PC-9 (cell line): ENCODE data around the gene IFRD2. TPM values are rescaled to one million over a fixed set of nuclear protein-coding genes. Genes with fewer than 3 reads are reported as not detected.

Source experiments
- BruUV-seq: library from RNA; stranded (reverse); fragments of 400-500 nt; replicated peaks from 2 replicates; lab custom pipeline; 2021; lab: Mats Ljungman, UMichigan
- CTCF ChIA-PET: fragments of 300-600 bp; sonication (Branson Sonifier 250); formaldehyde crosslinking; loops from one replicate; lab custom pipeline; 2022; ENCODE audit warnings: antibody characterized with exemption; lab: Charles Lee
- POLR2A ChIA-PET: fragments of 300-600 bp; sonication (Branson Sonifier 250); formaldehyde crosslinking; loops from one replicate; lab custom pipeline; 2022; ENCODE audit warnings: antibody characterized with exemption; ENCODE audit not compliant: unreplicated experiment; lab: Charles Lee
- DNase-seq, 2 experiments: peaks; one replicate each; pipeline versions ENCODE4 v3.0.0 to v3.0.0-alpha.2; 2015 to 2022; ENCODE audit warnings: mixed read lengths in 1 of 2
- H2AFZ ChIP-seq: fragments of 200-600 bp; sonication (generic); 2 replicates; pipeline ENCODE4 v1.8.1; 2017; ENCODE audit warnings: antibody characterized with exemption
- H3F3A ChIP-seq: fragments of 200-600 bp; sonication (generic); 2 replicates; pipeline ENCODE4 v1.8.1; 2017; ENCODE audit warnings: antibody characterized with exemption, mild to moderate bottlenecking, low read depth; ENCODE audit not compliant: insufficient read depth
- H3K27ac ChIP-seq: fragments of 200-600 bp; sonication (generic); 2 replicates; pipeline ENCODE4 v1.6.1; 2016; ENCODE audit warnings: mixed run types
- H3K27me3 ChIP-seq: fragments of 200-600 bp; sonication (generic); 2 replicates; pipeline ENCODE4 v1.6.1; 2016; ENCODE audit warnings: low read depth, mixed run types; ENCODE audit not compliant: insufficient read depth
- H3K36me3 ChIP-seq: fragments of 200-600 bp; sonication (generic); 2 replicates; pipeline ENCODE4 v1.6.1; 2016; ENCODE audit warnings: low read depth, mixed run types
- H3K4me1 ChIP-seq: fragments of 200-600 bp; sonication (generic); replicated peaks from 2 replicates; pipeline ENCODE4 v1.6.1; 2016; ENCODE audit warnings: mixed run types; ENCODE audit not compliant: insufficient read depth
- H3K4me2 ChIP-seq: fragments of 200-600 bp; sonication (generic); 2 replicates; pipeline ENCODE4 v1.6.1; 2017; ENCODE audit warnings: mixed run types
- H3K4me3 ChIP-seq: fragments of 200-600 bp; sonication (generic); 2 replicates; pipeline ENCODE4 v1.6.1; 2016; ENCODE audit warnings: mixed run types
- H3K79me2 ChIP-seq: fragments of 200-600 bp; sonication (generic); 2 replicates; pipeline ENCODE4 v1.6.1; 2017; ENCODE audit warnings: low read depth, mixed run types
- H3K9me2 ChIP-seq: fragments of 200-600 bp; sonication (generic); 2 replicates; pipeline ENCODE4 v1.8.1; 2017; ENCODE audit warnings: mild to moderate bottlenecking; ENCODE audit not compliant: insufficient read depth
- H3K9me3 ChIP-seq: fragments of 200-600 bp; sonication (generic); 2 replicates; pipeline ENCODE4 v1.8.1; 2016; ENCODE audit warnings: low read depth; ENCODE audit not compliant: insufficient read depth
- H4K20me1 ChIP-seq: fragments of 200-600 bp; sonication (generic); 2 replicates; pipeline ENCODE4 v1.8.1; 2017; ENCODE audit not compliant: insufficient read depth
- EZH2 ChIP-seq: fragments of 200-600 bp; sonication (generic); IDR thresholded peaks from 2 replicates; pipeline ENCODE4 v1.8.0; 2017; ENCODE audit warnings: antibody characterized with exemption, low read depth
- intact Hi-C: fragments of 100-400 bp; cut with micrococcal nuclease; formaldehyde crosslinking; loops from one replicate; pipeline ENCODE4 v1.10.0; 2022; ENCODE audit not compliant: unreplicated experiment
- total RNA-seq: library from RNA; stranded (reverse); gene quantifications from 2 replicates; pipeline ENCODE4 v1.2.3, GENCODE V29; 2021
- TF ChIP-seq, protein P1 (sequence below): fragments of 200-600 bp; sonication (generic); conservative IDR thresholded peaks from 2 replicates; pipeline ENCODE4 v1.6.1; 2017; ENCODE audit warnings: mixed run types, antibody characterized with exemption, mild to moderate bottlenecking, moderate library complexity

IFRD2 gene
- total RNA-seq, 1 experiment from 2014 or later: 93.1 TPM

DNA sequence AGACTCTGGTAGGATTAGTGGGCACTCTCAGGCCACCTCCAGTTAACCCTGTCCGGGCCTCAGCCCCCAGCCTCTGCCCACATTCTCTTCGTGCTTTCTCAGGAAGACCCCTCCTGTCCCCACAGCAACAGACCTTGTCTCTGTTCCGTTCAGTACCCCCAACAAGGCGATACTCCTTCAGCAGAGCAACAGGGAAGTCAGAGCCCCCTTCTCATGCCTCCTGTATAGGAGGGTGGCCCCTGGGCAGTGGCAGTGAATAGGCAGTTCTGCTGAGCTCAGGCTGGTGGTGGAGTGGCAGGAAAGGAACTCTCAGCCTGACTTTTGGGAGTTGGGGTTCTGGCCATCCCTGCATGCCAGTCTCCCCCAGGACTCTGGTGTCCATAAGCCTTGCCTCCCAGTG is 22.8 kb downstream of the IFRD2 start:
- CTCF ChIA-PET: interaction anchor here (0.6 to 0.7 kb wide), 3 partner anchors 47 to 1022 kb away, joined by 3 to 8 read pairs (median 6); no protein-coding TSS in a partner anchor
- TSS peak; percentile 51 for BruUV-seq

DNA sequence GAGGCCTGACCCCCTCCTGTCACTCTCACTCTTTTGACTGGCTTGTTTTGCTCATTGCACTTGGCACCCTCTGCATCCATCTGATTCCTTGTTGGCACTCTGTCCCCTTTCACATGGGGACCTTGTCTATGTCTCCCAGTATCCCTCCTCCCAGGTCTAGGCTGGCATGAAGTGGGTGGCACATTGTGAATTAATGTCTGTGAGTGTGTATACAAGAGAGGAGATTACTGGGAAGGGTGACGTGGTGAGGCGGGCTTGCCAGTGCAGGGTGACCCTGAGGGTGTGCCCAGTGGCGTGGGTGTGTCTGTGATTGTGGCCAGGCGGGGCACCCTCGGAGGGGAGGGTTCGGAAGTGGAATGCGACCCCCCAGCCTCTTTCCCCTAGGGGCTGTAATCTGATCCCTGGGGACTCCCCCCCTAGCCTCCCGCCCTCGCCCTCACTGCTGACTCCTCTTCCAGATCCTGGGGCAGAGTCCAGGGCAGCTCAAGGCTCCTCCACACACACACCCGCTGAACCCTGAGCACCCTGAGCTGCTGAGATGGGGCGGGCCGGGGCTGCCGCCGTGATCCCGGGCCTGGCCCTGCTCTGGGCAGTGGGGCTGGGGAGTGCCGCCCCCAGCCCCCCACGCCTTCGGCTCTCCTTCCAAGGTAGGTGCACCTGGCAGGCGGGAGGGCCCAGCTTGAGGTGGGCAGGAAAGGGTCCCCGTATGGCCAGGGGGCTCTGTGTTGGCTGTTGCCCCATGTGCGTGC is 23.4 kb downstream of the IFRD2 start, which contains the start of gene SEMA3B:
SEMA3B (plus strand) TSS at position 445 of the 749 bp plus-strand sequence; CDS start at position 539, 94 bp downstream.
- Histone ChIP-seq H3K79me2 (peaks cover 15% of the 10 kb centered on the region), H2AFZ (no peak within 1 kb of the TSS), H3K4me3 (peak within 1 kb of the TSS; percentile 56; the same call in 1 of the 2 replicates), H3K4me2 (peak within 1 kb of the TSS; percentile 92), H3K27me3 (no peaks in the 10 kb centered on the region), H3F3A (peaks cover 46% of the 10 kb centered on the region), H3K36me3 (no peaks in the 10 kb centered on the region), H3K4me1 (peaks cover 75% of the 10 kb centered on the region), H3K9me2 (no peaks in the 10 kb centered on the region), H3K9me3 (no peaks in the 10 kb centered on the region), H4K20me1 (no peaks in the 10 kb centered on the region), H3K27ac (peak within 1 kb of the TSS; percentile 60)
- no TSS peak for BruUV-seq
- ChIA-PET CTCF (interaction anchor here (0.6 to 0.7 kb wide), 3 partner anchors 48 to 1021 kb away, joined by 3 to 8 read pairs (median 6); no protein-coding TSS in a partner anchor), POLR2A (interaction anchor here (0.5 to 0.6 kb wide), 6 partner anchors 31 to 729 kb away, joined by 3 to 12 read pairs (median 4); no protein-coding TSS in a partner anchor)
- DNase-seq: peak; percentile 86 to 98
- TF ChIP-seq, protein P1, sequence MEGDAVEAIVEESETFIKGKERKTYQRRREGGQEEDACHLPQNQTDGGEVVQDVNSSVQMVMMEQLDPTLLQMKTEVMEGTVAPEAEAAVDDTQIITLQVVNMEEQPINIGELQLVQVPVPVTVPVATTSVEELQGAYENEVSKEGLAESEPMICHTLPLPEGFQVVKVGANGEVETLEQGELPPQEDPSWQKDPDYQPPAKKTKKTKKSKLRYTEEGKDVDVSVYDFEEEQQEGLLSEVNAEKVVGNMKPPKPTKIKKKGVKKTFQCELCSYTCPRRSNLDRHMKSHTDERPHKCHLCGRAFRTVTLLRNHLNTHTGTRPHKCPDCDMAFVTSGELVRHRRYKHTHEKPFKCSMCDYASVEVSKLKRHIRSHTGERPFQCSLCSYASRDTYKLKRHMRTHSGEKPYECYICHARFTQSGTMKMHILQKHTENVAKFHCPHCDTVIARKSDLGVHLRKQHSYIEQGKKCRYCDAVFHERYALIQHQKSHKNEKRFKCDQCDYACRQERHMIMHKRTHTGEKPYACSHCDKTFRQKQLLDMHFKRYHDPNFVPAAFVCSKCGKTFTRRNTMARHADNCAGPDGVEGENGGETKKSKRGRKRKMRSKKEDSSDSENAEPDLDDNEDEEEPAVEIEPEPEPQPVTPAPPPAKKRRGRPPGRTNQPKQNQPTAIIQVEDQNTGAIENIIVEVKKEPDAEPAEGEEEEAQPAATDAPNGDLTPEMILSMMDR: no peak
- no peak for TF ChIP-seq EZH2
- intact Hi-C loops: loop anchor here (1.0 to 5.0 kb wide), 3 partner anchors 9 to 68 kb away; no protein-coding TSS in a partner anchor

More for the DNA sequence above, 22.8 kb downstream of the IFRD2 start:
- no peaks in the 10 kb centered on the region for H4K20me1 ChIP-seq
- no peak for DNase-seq
- H3K27ac ChIP-seq: peak overlapping the region; percentile 60
- H3K27me3 ChIP-seq: no peaks in the 10 kb centered on the region
- POLR2A ChIA-PET: interaction anchor here (0.5 kb wide), 1 partner anchor 41 kb away, joined by 10 read pairs; no protein-coding TSS in a partner anchor
- no peaks in the 10 kb centered on the region for H3K9me2 ChIP-seq
- peak overlapping the region; percentile 92 for H3K4me2 ChIP-seq
- H3K9me3 ChIP-seq: no peaks in the 10 kb centered on the region
- H2AFZ ChIP-seq: no peak overlapping the region
- peak overlapping the region; percentile 56; the same call in 1 of the 2 replicates for H3K4me3 ChIP-seq
- H3K4me1 ChIP-seq: peaks cover 69% of the 10 kb centered on the region
- H3K36me3 ChIP-seq: no peaks in the 10 kb centered on the region
- peaks cover 40% of the 10 kb centered on the region for H3F3A ChIP-seq
- intact Hi-C loops: loop anchor here (1.0 to 5.0 kb wide), 3 partner anchors 9 to 68 kb away; no protein-coding TSS in a partner anchor
- H3K79me2 ChIP-seq: peaks cover 15% of the 10 kb centered on the region
- TF ChIP-seq, protein P1: no peak
- no peak for TF ChIP-seq EZH2

DNA sequence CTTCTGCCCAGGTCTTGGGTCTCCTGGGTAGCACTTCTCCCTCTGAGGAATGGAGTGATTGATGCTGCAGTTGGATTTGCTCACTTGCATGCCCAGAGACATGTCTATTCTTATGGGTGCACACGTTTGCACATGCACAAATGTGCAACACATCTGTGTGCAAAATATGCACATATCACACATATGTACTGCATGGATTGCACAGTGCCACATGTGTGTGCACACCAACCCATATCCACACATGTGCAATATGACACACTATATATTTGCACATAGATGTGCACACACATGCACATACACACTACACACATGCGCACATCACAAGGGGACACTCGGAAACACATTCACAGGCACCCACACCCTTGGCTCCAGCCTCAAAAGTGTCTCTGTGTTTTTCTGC is 24.0 kb downstream of the IFRD2 start:
- no peak for DNase-seq
- Histone ChIP-seq H3K36me3 (no peaks in the 10 kb centered on the region), H3K79me2 (peaks cover 15% of the 10 kb centered on the region), H3K4me1 (peaks cover 80% of the 10 kb centered on the region), H2AFZ (no peak overlapping the region), H3K4me2 (peak overlapping the region; percentile 92), H3K9me2 (no peaks in the 10 kb centered on the region), H3K27me3 (no peaks in the 10 kb centered on the region), H3K4me3 (no peak overlapping the region), H3K9me3 (no peaks in the 10 kb centered on the region), H3K27ac (no peak overlapping the region; the same call in 1 of the 2 replicates), H4K20me1 (no peaks in the 10 kb centered on the region), H3F3A (peaks cover 48% of the 10 kb centered on the region)
- no TSS peak for BruUV-seq
- ChIA-PET CTCF (interaction anchor here (0.6 kb wide), 1 partner anchor 69 kb away, joined by 3 read pairs; no protein-coding TSS in a partner anchor), POLR2A (no interaction called here)
- no peak for TF ChIP-seq EZH2
- TF ChIP-seq, protein P1: no peak
- intact Hi-C loops: loop anchor here (2.0 to 5.0 kb wide), 2 partner anchors 49 to 69 kb away; no protein-coding TSS in a partner anchor
